Hippocampal formation (tissue), 2 donors: ENCODE measurements around the gene ATF2.

Experiments used
- DNase-seq, 2 donors: peaks; one replicate each; lab custom pipeline; 2025; lab: John Stamatoyannopoulos, UW

The ATF2 gene

DNA sequence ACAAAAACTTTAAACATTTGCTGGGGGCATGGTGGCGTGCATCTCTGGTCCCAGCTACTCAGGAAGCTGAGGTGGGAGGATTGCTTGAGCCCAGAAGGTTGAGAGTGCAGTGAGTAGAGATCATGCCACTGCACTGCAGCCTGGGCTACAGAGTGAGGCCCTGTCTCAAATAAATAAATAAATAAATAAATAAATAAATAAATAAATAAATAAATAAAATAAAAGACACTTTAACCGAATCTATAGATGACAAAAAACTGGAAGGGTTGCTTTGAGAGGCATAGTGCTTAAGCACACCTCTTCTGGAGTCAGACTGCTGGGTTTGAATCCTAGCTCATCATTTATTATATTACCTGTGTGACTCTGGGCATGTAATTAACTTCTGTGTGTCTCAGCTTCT lies 141.6 kb downstream of the ATF2 start:
- DNase-seq: no peak

DNA sequence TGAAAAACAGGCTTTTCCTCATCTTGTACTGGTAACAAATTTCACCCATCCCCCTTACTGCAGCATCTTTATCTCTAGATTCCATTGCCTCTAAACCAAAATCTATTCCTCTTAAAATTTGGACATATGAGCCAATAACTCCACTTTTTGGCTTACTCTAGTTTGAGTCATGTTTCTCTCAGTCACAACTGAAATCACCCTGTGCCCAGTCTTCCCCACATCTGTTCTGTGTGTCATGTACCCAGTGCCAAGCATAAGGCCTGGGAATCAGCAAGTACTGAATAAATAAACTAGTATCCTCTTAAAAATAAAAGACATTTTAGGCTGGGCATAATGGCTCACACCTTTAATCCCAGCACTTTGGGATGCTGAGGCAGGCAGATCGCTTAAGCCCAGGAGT lies 142.1 kb downstream of the ATF2 start:
- no peak for DNase-seq

DNA sequence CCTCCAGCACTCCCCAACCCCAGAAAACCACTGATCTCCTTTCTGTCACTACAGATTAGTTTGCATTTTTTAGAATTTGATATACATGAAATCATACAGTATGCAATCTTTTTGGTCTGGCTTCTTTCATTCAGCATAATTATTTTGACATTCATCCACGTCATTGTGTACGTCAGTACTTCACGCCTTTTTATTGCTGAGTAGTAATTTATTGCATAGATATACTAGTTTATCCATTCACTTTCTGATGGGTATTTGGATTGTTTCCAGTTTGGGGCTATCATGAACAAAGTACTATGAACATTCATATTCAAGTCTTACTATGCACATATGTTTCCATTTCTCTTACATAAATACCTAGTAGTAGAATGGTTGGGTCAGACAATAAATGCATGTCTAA lies 142.8 kb downstream of the ATF2 start:
- DNase-seq: no peak

DNA sequence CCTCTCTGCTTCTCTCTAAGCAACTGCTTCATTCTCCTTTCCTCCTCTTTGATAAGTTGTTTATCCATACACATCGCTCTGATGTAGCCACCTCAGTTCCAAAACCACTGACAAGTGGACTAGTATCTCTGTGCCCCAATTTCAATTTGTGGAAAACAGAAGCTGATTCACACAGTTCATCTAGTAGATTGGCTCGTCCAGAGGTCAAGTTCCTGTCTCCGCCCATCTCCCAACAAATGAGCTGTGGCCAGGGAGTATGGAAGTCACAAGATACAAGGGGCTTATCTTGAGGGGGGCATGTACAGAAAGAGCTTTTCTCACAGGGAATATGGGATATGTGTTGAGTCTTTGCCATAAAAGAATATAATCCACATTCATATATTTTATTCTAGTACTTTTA lies 145.1 kb downstream of the ATF2 start:
- no peak for DNase-seq
